GM15510 (cell line): ENCODE data around the gene OLA1.

Experiments
- POLR2A ChIP-seq: IDR thresholded peaks from 3 replicates; pipeline ENCODE4 v1.6.1; 2011; ENCODE audit warnings: borderline replicate concordance; ENCODE audit not compliant: insufficient read length; ENCODE audit errors: extremely low read depth

OLA1 gene

GRCh38 chr2:174171686-174172445, 76.5 kb downstream of the OLA1 start:
- TF ChIP-seq POLR2A: no peak

GRCh38 chr2:174169372-174169771, 79.0 kb downstream of the OLA1 start:
- TF ChIP-seq POLR2A: no peak

DNA sequence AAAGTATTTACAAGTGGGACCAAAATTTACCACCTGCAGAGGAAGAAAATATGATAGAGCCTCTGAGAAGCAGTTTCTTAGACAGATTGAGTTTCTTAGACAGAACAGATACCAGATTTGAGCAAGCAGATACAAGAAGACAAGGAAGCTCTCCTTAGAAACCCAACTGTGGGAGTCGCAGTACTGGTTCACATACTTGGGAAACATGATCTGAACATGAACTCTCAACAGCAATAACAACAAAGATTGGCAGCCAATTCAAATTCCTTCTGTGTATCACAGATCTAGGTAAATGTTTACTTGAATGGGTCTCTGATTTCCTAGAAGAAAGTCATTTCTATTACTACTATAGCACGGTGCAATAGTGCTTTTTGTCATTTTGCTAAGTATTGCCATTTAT, 82.1 kb downstream of the OLA1 start:
- no peak for TF ChIP-seq POLR2A

DNA sequence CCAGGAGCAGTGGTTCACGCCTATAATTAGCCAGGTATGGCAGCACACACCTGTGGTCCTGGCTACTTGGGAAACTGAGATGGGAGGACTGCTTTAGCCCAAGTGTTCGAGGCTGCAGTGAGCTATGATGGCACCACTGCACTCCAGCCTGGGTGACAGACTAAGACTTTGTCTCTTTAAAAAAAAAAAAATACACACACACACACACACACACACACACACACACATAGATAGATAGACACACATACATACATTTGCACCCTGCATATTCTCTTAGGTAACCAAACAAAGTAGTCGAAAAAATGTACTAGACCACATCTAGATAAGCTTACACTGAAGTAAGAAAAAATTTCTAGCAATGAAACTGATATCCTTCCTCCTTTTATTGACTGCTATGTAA, 86.8 kb downstream of the OLA1 start:
- no peak for TF ChIP-seq POLR2A

GRCh38 chr2:174158003-174158402, 90.3 kb downstream of the OLA1 start:
- no peak for TF ChIP-seq POLR2A

- TF ChIP-seq POLR2A: no peak
These were observed 91.3 kb downstream of the OLA1 start for GRCh38 chr2:174157053-174157452.

GRCh38 chr2:174153757-174154680, 94.3 kb downstream of the OLA1 start:
- TF ChIP-seq POLR2A: no peak

GRCh38 chr2:174149530-174149929, 98.8 kb downstream of the OLA1 start:
- no peak for TF ChIP-seq POLR2A

- TF ChIP-seq POLR2A: no peak
These were observed 99.5 kb downstream of the OLA1 start for GRCh38 chr2:174148833-174149232.

DNA sequence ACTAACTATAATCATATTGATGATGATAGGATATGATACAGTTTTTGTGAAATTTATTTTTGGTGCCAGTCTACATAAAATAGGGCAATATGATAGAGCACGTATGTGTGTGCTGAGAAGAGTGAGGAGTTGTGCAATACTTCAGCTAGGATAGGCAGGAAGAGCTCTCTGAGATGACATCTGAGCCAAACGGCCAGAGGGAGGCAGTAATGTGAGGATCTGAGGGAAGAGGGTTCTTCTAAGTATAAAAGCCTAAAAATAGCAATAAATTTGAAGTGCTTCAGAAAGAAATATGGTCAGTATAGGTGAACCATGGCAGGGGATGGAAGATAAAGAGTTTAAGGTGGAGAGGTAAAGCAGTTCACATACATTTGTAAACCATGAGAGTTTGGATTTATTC, 102.5 kb downstream of the OLA1 start:
- no peak for TF ChIP-seq POLR2A

- TF ChIP-seq POLR2A: no peak
These were observed 106.0 kb downstream of the OLA1 start for GRCh38 chr2:174142290-174142689.

DNA sequence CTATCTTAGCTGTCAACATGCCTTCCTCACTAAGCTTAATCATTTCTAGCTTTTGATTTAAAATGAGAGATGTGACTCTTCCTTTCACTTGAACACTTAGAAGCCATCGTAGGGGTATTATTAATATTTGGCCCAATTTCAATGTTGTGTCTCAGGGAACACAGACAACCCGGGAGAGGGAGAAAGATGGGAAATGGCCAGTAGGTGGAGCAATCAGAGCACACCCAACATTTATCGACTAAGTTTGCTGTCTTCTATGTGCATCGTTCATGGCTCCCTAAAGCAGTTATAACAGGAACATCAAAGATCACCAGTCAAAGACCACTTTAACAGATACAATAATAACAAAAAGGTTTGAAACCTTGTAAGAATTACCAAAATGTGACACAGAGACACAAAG, 110.2 kb downstream of the OLA1 start:
- TF ChIP-seq POLR2A: no peak

- no peak for TF ChIP-seq POLR2A
These were observed 112.4 kb downstream of the OLA1 start for GRCh38 chr2:174135981-174136380.

- TF ChIP-seq POLR2A: no peak
These were observed 123.2 kb downstream of the OLA1 start for GRCh38 chr2:174125090-174125489.

GRCh38 chr2:174124181-174124580, 124.2 kb downstream of the OLA1 start:
- no peak for TF ChIP-seq POLR2A

GRCh38 chr2:174122185-174122584, 126.1 kb downstream of the OLA1 start:
- TF ChIP-seq POLR2A: no peak
